Activated naive CD8-positive, alpha-beta T cell treated with anti-CD3 and anti-CD28 coated beads, Interleukin-2, amount 50 U/mL, for 24 hours (primary cell): Measurements from ENCODE around the gene RPS25.
"Not testable (repeated sequence)": the region's sequence is repeated elsewhere in the genome, so short reads cannot be mapped to it uniquely, and the experiment has no call there.

Experiments used
- ATAC-seq: fragments of 150-1000 bp; cut with Tn5 transposase; one replicate; pipeline ENCODE4 v1.10.0; 2021
- DNase-seq: peaks from one replicate; pipeline ENCODE4 v3.0.0; 2021
- H3K27ac Mint-ChIP-seq: one replicate; pipeline ENCODE4 v1.8.0; 2021; ENCODE audit warnings: mild to moderate bottlenecking, mixed read lengths
- H3K27me3 Mint-ChIP-seq: one replicate; pipeline ENCODE4 v1.8.0; 2021; ENCODE audit warnings: mixed read lengths
- H3K36me3 Mint-ChIP-seq: one replicate; pipeline ENCODE4 v1.8.0; 2021; ENCODE audit warnings: low read depth, mixed read lengths
- H3K4me1 Mint-ChIP-seq: one replicate; pipeline ENCODE4 v1.8.0; 2021; ENCODE audit warnings: mixed read lengths
- H3K4me3 Mint-ChIP-seq: one replicate; pipeline ENCODE4 v1.8.0; 2021; ENCODE audit warnings: mild to moderate bottlenecking, moderate library complexity, mixed read lengths
- H3K9me3 Mint-ChIP-seq: one replicate; pipeline ENCODE4 v1.8.0; 2021; ENCODE audit warnings: mixed read lengths

Gene RPS25

DNA sequence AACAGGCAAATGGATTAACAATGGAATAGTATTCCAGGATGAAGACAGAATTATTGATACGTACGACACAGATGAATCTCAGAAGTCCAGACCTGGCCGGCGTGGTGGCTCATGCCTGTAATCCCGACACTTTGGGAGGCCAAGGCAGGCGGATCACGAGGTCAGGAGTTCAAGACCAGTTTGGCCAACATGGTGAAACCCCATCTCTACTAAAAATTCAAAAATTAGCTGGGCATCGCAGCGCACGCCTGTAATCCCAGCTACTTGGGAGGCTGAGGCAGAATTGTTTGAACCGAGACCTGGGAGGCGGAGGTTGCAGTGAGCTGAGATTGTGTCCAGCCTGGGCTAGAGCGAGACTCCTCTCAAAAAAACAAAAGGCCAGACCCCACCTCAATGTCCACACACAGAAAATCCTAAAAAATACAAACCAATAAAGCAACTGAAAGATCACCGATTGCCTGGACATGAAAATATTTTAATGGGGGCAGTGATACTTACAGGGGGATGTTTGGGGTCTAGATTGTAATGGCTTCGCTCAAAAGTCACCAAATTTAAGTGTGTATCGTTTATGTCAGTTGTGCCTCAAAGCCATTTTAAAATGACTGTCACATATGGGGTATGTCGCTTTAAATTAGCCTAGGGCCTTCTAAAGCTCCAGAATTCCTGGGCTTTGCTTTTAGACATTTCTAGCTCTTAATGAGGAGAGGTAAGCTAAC lies 3.8 kb downstream of the RPS25 start:
- Mint-ChIP-seq H3K4me1 (peaks cover 46% of the 10 kb centered on the region), H3K27ac (peak overlapping the region; percentile 99), H3K9me3 (no peaks in the 10 kb centered on the region), H3K27me3 (no peaks in the 10 kb centered on the region), H3K4me3 (peak overlapping the region; percentile 99), H3K36me3 (peaks cover 64% of the 10 kb centered on the region)
- ATAC-seq: no peak
- DNase-seq: no peak

DNA sequence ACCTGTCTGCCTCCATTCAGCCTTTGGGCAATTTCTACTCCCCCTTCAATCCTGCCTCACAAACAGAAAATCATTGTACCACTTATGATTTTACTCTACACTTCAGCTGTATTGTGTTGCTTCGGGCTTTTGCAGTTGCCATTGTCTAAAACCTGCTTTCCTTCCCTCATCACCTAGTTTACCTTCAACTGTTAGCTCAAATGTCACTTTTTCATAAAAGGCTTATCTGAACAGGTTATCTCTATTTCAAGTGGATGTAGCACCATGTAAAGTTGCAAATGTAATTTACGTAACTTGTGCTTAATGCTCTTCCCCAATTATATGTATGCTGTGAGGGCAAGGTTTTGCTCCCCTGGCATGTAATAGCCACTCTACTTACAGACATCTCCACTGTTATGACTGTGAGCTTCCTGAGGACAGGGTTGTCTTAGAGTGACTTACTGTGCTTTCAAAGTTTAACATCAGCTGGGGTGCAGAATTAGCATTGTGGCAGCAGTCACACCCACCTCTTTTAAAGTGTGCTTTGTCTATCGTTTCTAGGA lies 5.4 kb downstream of the RPS25 start:
- Mint-ChIP-seq H3K4me3 (no peak overlapping the region), H3K36me3 (peaks cover 65% of the 10 kb centered on the region), H3K4me1 (peaks cover 43% of the 10 kb centered on the region), H3K27ac (peak overlapping the region; percentile 24), H3K9me3 (no peaks in the 10 kb centered on the region), H3K27me3 (no peaks in the 10 kb centered on the region)
- DNase-seq (no peak), ATAC-seq (no peak)

DNA sequence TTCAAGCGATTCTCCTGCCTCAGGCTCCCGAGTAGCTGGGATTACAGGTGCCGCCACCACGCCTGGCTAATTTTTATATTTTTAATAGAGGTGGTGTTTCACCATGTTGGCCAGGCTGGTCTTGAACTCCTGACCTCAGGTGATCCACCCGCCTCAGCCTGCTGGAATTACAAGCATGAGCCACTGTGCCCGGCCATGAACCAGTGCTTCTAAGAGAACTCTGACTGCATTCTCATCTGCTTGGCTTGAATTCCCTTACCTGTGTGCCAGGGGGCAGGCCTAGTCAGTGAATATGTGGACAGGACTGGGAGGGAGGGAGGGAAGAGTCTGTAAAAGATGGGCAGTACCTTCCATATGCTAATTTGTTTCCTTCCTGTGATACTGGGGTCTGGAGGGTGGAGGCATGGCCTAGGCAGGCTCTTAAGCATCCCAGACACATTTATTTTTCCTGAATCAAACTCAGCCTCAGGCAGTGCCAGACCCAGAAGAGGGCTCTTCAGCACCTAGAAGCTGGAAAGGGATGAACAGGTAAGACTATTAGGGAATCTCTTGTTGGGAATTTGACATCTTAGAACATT lies 6.6 kb downstream of the RPS25 start:
- H3K4me3 Mint-ChIP-seq: no peak overlapping the region
- no peaks in the 10 kb centered on the region for H3K9me3 Mint-ChIP-seq
- DNase-seq (no peak), ATAC-seq (no peak)
- peak overlapping the region; percentile 24 for H3K27ac Mint-ChIP-seq
- no peaks in the 10 kb centered on the region for H3K27me3 Mint-ChIP-seq
- H3K36me3 Mint-ChIP-seq: peaks cover 62% of the 10 kb centered on the region
- peaks cover 40% of the 10 kb centered on the region for H3K4me1 Mint-ChIP-seq

DNA sequence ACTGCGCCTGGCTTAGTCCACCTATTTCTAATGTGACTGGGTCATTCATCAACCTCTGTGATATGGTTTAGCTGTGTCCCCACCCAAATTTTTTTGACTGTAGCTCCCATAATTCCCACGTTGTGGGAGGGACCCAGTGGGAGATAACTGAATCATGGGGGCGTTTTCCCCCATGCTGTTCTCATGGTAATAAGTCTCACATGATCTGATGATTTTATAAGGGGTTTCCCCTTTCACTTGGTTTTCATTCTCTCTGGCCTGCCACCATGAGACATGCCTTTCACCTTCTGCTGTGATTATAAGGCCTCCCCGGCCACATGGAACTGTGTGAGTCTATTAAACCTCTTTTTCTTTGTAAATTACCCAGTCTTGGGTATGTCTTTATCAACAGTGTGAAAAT lies 11.5 kb downstream of the RPS25 start:
- DNase-seq (no peak), ATAC-seq (peak; percentile 47)
- peaks cover 14% of the 10 kb centered on the region for H3K4me1 Mint-ChIP-seq
- peak overlapping the region; percentile 44 for H3K27ac Mint-ChIP-seq
- H3K36me3 Mint-ChIP-seq: peaks cover 46% of the 10 kb centered on the region
- H3K9me3 Mint-ChIP-seq: no peaks in the 10 kb centered on the region
- H3K27me3 Mint-ChIP-seq: no peaks in the 10 kb centered on the region
- no peak overlapping the region for H3K4me3 Mint-ChIP-seq

DNA sequence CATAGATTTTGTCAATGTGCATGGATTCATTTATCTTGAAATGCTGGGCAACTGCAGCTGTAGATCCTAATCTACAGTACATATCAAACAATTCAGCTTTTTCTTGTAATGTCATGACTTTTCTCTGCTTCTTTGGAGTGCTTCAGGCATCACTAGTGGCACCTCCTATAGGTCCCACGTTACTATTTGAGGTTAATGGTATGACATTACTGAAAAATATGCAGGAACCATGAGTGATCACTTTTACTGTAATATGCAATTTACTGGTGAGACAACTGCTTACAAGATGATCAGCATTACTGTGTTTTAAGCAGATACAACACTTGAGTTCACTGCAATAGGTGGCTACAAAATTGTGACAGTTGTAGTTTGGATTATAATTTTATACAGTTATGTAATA lies 17.2 kb downstream of the RPS25 start:
- no peaks in the 10 kb centered on the region for H3K9me3 Mint-ChIP-seq
- no peak for ATAC-seq
- no peak for DNase-seq
- peaks cover 37% of the 10 kb centered on the region for H3K4me1 Mint-ChIP-seq
- no peaks in the 10 kb centered on the region for H3K27me3 Mint-ChIP-seq
- H3K36me3 Mint-ChIP-seq: peaks cover 57% of the 10 kb centered on the region
- H3K27ac Mint-ChIP-seq: no peak overlapping the region
- H3K4me3 Mint-ChIP-seq: no peak overlapping the region

DNA sequence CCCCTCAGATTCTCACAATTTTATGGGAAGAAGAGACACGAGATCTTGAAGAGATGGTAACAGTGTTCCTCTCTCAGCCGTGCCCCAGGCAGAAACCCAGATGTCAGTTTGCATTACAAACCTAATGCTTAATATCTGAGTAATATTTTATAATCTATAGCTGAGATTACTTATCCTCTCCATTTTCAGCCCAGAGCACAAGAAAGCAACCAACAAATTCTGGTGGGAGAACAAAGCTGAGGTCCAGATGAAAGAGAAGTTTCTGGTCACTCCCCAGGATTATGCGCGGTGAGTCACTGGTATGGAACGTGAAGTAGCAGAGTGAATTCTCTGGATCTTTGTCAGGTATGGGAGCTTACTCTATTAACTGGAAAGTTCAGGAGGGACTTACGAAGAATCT lies 19.3 kb downstream of the RPS25 start:
- DNase-seq: no peak
- peaks cover 53% of the 10 kb centered on the region for H3K36me3 Mint-ChIP-seq
- H3K4me1 Mint-ChIP-seq: peaks cover 36% of the 10 kb centered on the region
- peak overlapping the region; percentile 100 for H3K4me3 Mint-ChIP-seq
- ATAC-seq: no peak
- no peaks in the 10 kb centered on the region for H3K9me3 Mint-ChIP-seq
- H3K27me3 Mint-ChIP-seq: no peaks in the 10 kb centered on the region
- H3K27ac Mint-ChIP-seq: peak overlapping the region; percentile 99

DNA sequence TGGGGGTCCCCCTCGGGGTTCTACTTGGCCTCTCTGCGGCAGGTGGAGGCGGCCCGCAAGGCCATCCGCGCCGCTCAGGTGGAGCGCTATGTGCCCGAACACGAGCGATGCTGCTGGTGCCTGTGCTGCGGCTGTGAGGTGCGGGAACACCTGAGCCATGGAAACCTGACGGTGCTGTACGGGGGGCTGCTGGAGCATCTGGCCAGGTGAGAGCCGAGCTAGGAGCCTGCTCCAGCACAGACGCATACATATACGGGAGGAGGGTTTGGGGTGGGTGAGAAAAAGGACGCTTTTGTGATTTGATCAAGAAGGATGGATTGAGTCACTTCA lies 19.8 kb downstream of the RPS25 start:
- DNase-seq: no peak
- ATAC-seq: peak; percentile 2
- Mint-ChIP-seq H3K9me3 (no peaks in the 10 kb centered on the region), H3K4me1 (peaks cover 36% of the 10 kb centered on the region), H3K27me3 (no peaks in the 10 kb centered on the region), H3K4me3 (peak overlapping the region; percentile 100), H3K27ac (peak overlapping the region; percentile 99), H3K36me3 (peaks cover 52% of the 10 kb centered on the region)

DNA sequence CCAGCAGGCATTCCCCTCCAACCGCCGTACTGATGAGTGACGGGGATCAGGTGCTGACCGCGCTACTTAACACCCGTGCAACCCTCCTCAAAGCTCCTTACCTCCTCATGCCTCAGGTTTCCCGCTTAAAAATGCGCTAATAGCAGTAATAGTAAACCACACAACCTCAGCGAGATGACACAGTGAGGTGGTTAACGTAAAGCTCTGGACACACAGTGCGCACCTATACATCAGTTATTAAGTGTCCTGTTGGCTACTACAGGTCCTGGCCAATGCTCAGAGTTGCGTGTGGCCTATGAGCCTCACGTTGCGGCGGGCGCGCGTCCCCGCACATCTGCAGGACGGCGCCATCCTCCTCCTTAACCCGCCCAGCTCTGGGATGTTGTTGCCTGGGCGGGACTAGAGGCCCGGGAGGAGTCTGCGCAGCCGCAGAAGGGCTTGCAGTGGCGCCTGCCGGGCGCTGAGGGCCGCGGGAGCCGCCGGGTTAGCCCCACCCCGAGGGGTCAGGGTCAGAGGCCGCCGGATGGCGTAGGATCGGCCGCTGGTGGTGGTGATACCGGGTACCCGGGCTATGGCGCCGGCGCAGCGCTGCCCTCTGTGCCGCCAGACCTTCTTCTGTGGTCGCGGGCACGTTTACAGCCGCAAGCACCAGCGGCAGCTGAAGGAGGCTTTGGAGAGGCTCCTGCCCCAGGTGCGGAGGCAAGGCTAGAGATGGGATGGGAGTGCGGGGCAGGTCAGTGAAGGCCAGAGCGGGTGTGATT lies 20.3 kb downstream of the RPS25 start, which contains the start of gene CENATAC:
CENATAC (plus strand) TSS at position 512 of the 761 bp plus-strand sequence; CDS start at position 572, 60 bp downstream.
- ATAC-seq (peak; percentile 95), DNase-seq (peak; percentile 98)
- Mint-ChIP-seq H3K36me3 (peaks cover 48% of the 10 kb centered on the region), H3K4me1 (peaks cover 36% of the 10 kb centered on the region), H3K27me3 (no peaks in the 10 kb centered on the region), H3K9me3 (no peaks in the 10 kb centered on the region), H3K4me3 (peak within 1 kb of the TSS; percentile 100), H3K27ac (peak within 1 kb of the TSS; percentile 99)

DNA sequence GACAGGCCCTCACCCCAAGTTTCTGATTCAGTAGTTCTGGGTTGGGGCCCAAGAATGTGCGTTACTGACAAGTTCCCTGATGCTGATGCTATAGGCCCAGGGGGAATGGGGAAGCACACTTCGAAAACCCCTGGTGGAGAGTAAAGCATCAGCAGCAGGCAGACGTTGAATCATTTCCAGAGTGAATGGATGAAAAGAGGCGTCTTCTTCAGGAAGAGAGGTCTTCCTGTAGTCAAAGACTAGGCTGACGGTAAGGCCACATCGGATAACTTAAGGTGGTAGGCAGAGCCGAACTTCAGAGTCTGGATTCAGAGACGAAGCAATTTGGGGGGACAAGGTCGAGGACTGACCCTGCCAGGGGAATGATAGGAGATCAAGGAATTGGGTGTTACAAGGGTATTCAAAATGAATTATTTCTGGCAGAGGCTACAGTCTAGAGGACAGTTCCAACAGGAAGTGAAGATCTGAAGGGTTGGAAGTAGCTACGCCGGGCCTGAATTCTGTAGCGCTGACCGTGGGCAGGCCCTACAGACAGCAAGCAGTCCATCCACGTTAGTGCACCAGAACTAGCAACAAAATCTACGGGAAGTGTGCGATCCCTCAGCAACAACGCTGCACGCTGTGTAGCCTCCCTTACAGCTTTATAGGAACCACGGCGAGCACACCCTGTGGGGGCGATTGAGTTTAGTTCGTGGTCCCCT lies 21.1 kb downstream of the RPS25 start:
- peak overlapping the region; percentile 99 for H3K27ac Mint-ChIP-seq
- DNase-seq: peak; percentile 37
- peak; percentile 33 for ATAC-seq
- peak overlapping the region; percentile 100 for H3K4me3 Mint-ChIP-seq
- peaks cover 36% of the 10 kb centered on the region for H3K4me1 Mint-ChIP-seq
- no peaks in the 10 kb centered on the region for H3K9me3 Mint-ChIP-seq
- H3K27me3 Mint-ChIP-seq: no peaks in the 10 kb centered on the region
- peaks cover 43% of the 10 kb centered on the region for H3K36me3 Mint-ChIP-seq

DNA sequence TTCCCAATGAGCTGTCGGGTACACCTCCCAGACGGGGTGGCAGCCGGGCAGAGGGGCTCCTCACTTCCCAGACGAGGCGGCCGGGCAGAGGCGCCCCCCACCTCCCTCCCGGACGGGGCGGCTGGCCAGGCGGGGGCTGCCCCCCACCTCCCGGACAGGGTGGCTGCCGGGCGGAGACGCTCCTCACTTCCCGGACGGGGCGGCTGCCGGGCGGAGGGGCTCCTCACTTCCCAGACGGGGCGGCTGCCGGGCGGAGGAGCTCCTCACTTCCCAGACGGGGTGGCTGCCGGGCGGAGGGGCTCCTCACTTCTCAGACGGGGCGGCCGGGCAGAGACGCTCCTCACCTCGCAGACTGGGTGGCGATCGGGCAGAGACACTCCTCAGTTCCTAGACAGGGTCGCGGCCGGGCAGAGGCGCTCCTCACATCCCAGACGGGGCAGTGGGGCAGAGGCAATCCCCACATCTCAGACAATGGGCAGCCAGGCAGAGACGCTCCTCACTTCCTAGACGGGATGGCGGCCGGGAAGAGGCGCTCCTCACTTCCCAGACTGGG lies 26.6 kb downstream of the RPS25 start:
- not testable (repeated sequence) for H3K27ac Mint-ChIP-seq, DNase-seq, H3K9me3 Mint-ChIP-seq, H3K4me1 Mint-ChIP-seq, H3K27me3 Mint-ChIP-seq, ATAC-seq, H3K4me3 Mint-ChIP-seq
- H3K36me3 Mint-ChIP-seq: peaks cover 15% of the 10 kb centered on the region

DNA sequence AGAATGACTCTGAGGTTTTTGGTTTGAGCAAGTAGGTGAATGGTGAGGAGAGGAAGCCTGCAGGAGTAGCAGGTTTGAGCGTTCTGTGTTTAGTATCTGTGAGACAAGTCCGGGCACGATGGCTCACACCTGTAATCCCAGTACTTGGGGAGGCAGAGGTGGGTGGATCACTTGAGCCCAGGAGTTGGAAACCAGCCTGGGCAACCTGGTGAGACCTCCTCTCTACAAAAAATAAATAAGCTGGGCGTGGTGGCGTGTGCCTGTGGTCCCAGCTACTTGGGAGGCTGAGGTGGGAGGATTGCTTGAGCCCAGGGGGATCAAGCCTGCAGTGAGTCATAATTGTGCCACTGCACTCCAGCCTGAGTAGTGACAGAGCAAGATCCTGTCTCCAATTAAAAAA lies 29.9 kb downstream of the RPS25 start:
- Mint-ChIP-seq H3K36me3 (peaks cover 6% of the 10 kb centered on the region), H3K4me3 (no peak overlapping the region), H3K4me1 (no peaks in the 10 kb centered on the region), H3K27me3 (no peaks in the 10 kb centered on the region), H3K27ac (no peak overlapping the region), H3K9me3 (no peaks in the 10 kb centered on the region)
- no peak for ATAC-seq
- no peak for DNase-seq

DNA sequence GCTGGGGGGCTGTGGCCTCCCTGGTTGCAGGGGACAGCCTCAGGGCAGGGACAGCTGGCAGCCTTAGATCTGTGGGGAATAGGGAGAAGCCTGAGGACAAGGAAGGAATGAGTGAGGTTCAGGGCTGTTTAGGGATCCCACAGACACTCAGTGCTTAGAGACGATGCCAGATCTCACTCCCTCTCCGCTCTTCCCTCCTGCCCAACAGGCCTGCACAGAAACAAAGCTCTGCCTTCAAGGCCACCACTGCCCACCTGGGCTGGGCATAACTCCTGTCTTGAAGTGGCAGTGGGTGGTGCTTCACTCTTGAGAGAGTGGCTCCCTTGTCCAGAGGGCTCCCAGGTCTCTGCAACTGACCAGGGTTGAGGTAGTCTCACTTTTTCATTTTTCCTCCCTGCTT lies 33.3 kb downstream of the RPS25 start:
- Mint-ChIP-seq H3K4me3 (no peak overlapping the region), H3K27ac (no peak overlapping the region), H3K27me3 (no peaks in the 10 kb centered on the region), H3K9me3 (no peaks in the 10 kb centered on the region), H3K4me1 (no peaks in the 10 kb centered on the region), H3K36me3 (no peaks in the 10 kb centered on the region)
- DNase-seq: no peak
- no peak for ATAC-seq

DNA sequence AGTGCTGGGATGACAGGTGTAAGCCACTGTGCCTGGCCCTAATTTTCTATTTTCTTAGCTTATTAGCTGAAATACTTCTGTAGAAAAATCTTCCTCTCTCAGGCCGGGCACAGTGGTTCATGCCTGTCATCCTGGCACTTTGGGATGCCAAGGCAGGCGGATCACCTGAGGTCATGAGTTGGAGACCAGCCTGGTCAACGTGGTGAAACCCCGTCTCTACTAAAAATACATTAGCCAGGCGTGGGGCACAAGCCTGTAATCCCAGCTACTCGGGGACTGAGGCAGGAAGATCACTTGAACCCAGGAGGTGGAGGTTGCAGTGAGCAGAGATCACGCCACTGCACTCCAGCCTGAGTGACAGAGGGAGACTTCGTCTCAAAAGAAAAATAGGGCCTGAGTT lies 33.8 kb downstream of the RPS25 start:
- not testable (repeated sequence) for ATAC-seq, H3K4me1 Mint-ChIP-seq, H3K27me3 Mint-ChIP-seq, DNase-seq, H3K27ac Mint-ChIP-seq, H3K9me3 Mint-ChIP-seq, H3K36me3 Mint-ChIP-seq, H3K4me3 Mint-ChIP-seq

DNA sequence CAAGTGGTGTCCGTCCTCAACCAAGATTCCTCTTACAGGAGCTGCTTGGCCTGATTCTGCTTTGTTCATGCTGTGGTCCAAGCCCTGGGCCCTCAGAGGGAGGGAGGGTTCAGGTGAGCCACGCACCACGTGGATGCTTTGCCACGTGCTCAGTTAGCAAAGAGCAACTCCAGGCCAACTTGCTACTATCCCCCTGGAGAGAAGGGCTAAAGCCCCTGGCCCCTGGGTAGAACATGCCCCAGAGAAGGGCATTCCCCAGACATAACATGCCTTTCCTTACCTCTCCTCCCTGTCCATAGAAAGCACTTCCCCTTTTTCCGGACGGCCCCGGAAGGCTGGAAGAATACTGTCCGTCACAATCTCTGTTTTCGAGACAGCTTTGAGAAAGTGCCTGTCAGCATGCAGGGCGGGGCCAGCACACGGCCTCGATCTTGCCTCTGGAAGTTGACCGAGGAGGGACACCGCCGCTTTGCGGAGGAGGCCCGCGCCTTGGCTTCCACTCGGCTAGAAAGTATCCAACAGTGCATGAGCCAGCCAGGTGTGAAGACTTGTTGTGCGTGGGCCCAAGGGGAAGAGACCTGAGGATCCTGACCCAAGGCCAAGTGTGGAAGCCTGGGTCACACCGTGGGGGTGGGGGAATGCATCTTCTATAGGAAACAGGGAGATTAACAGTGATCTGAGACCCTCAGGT lies 37.8 kb downstream of the RPS25 start:
- H3K4me1 Mint-ChIP-seq: no peaks in the 10 kb centered on the region
- H3K9me3 Mint-ChIP-seq: no peaks in the 10 kb centered on the region
- no peaks in the 10 kb centered on the region for H3K36me3 Mint-ChIP-seq
- ATAC-seq: no peak
- no peak overlapping the region for H3K4me3 Mint-ChIP-seq
- no peak overlapping the region for H3K27ac Mint-ChIP-seq
- no peak for DNase-seq
- H3K27me3 Mint-ChIP-seq: no peaks in the 10 kb centered on the region
